ENCODE measurements around the gene RHOT1. TPM values are rescaled to one million over a fixed set of nuclear protein-coding genes. Genes with fewer than 3 reads are reported as not detected.

The RHOT1 gene
- total and polyA plus RNA-seq, 2 experiments from 2014 or later: 25.2 to 31.9 TPM

GRCh38 chr17:32271844-32272243 is 129.5 kb downstream of the RHOT1 start:
- 88 to 90% methylated on average over 8 of the region's 8 CpGs for WGBS, 2 experiments (ENCODE audit: low coverage in 1 of 2, low lambda C conversion rate in 2 of 2, missing lambda C conversion rate in 2 of 2)
- Histone ChIP-seq H3K4me3 (no peak overlapping the region), H3K9me3 (ENCODE audit: low read depth) (no peaks in the 10 kb centered on the region), H3K27me3 (replicated peaks; ENCODE audit: insufficient read depth) (peaks cover 4% of the 10 kb centered on the region), H3K27ac (no peak overlapping the region), H3K9ac (no peak overlapping the region), H3K36me3 (ENCODE audit: low read depth) (no peaks in the 10 kb centered on the region), H3K9me2 (ENCODE audit: insufficient read depth) (no peaks in the 10 kb centered on the region), H2AFZ (no peak overlapping the region), H3K4me2 (ENCODE audit: unreplicated experiment) (no peak overlapping the region), H3F3A (ENCODE audit: insufficient read depth) (0 out of 2 replicates have a peak, but pooled peaks cover 5% of the 10 kb centered on the region), H4K20me1 (ENCODE audit: insufficient read depth) (no peaks in the 10 kb centered on the region), H3K79me2 (ENCODE audit: insufficient read depth) (no peaks in the 10 kb centered on the region), H3K4me1 (ENCODE audit: insufficient read depth) (peaks cover 3% of the 10 kb centered on the region; the same call in 1 of the 2 replicates)
- DNase-seq: no peak
- in situ Hi-C loops (cut with MboI): no loop called here
- TF ChIP-seq EZH2phosphoT487 (IDR thresholded peaks at IDR 0.05; ENCODE audit: insufficient read depth, low read depth) (no peak), EZH2 (IDR thresholded peaks at IDR 0.05; ENCODE audit: insufficient read depth, poor library complexity, severe bottlenecking) (no peak)

DNA sequence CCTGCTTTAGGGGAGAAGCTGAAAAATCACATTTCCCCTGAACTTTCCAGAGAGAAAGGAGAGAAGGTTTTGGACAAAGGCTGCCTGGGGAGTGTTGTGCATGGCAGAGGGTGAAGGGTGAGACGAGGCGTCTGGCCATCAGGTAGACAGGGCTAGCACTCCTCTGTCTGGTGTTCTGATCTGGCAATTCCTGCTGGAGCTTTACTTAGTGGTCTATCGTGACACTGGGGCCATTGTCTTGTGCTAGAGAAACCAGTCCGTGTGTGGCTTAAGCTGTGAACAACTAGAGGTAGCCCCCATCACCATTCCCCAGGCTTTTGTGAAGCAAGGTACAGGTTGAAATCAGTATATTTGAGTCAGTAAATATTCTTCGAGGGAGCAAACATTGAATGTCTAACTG is 131.8 kb downstream of the RHOT1 start:
- Histone ChIP-seq H3K36me3 (ENCODE audit: low read depth) (no peaks in the 10 kb centered on the region), H3K4me1 (ENCODE audit: insufficient read depth) (peaks cover 3% of the 10 kb centered on the region; the same call in 1 of the 2 replicates), H3K9ac (no peak overlapping the region), H4K20me1 (ENCODE audit: insufficient read depth) (no peaks in the 10 kb centered on the region), H3F3A (ENCODE audit: insufficient read depth) (0 out of 2 replicates have a peak, but pooled peaks cover 5% of the 10 kb centered on the region), H3K4me3 (no peak overlapping the region), H3K4me2 (ENCODE audit: unreplicated experiment) (no peak overlapping the region), H3K9me3 (ENCODE audit: low read depth) (no peaks in the 10 kb centered on the region), H2AFZ (no peak overlapping the region), H3K27ac (no peak overlapping the region), H3K79me2 (ENCODE audit: insufficient read depth) (no peaks in the 10 kb centered on the region), H3K27me3 (replicated peaks; ENCODE audit: insufficient read depth) (no peaks in the 10 kb centered on the region), H3K9me2 (ENCODE audit: insufficient read depth) (no peaks in the 10 kb centered on the region)
- no peak for TF ChIP-seq EZH2 (IDR thresholded peaks at IDR 0.05; ENCODE audit: insufficient read depth, poor library complexity, severe bottlenecking)
- no peak for TF ChIP-seq EZH2phosphoT487 (IDR thresholded peaks at IDR 0.05; ENCODE audit: insufficient read depth, low read depth)
- WGBS, 2 experiments (ENCODE audit: low coverage in 1 of 2, low lambda C conversion rate in 2 of 2, missing lambda C conversion rate in 2 of 2): 88 to 94% methylated on average over 5 of the region's 5 CpGs
- in situ Hi-C loops (cut with MboI): no loop called here
- DNase-seq: no peak

GRCh38 chr17:32274643-32275042 is 132.3 kb downstream of the RHOT1 start:
- H3K4me2 ChIP-seq (ENCODE audit: unreplicated experiment): no peak overlapping the region
- no peak for DNase-seq
- H3K9me2 ChIP-seq (ENCODE audit: insufficient read depth): no peaks in the 10 kb centered on the region
- no peak overlapping the region for H2AFZ ChIP-seq
- 0 out of 2 replicates have a peak, but pooled peaks cover 5% of the 10 kb centered on the region for H3F3A ChIP-seq (ENCODE audit: insufficient read depth)
- no peaks in the 10 kb centered on the region for H4K20me1 ChIP-seq (ENCODE audit: insufficient read depth)
- H3K36me3 ChIP-seq (ENCODE audit: low read depth): no peaks in the 10 kb centered on the region
- H3K9me3 ChIP-seq (ENCODE audit: low read depth): no peaks in the 10 kb centered on the region
- no peak overlapping the region for H3K9ac ChIP-seq
- H3K4me1 ChIP-seq (ENCODE audit: insufficient read depth): peaks cover 3% of the 10 kb centered on the region; the same call in 1 of the 2 replicates
- no peak overlapping the region for H3K27ac ChIP-seq
- in situ Hi-C loops (cut with MboI): no loop called here
- H3K4me3 ChIP-seq: no peak overlapping the region
- H3K27me3 ChIP-seq (replicated peaks; ENCODE audit: insufficient read depth): no peaks in the 10 kb centered on the region
- no peaks in the 10 kb centered on the region for H3K79me2 ChIP-seq (ENCODE audit: insufficient read depth)
- 83 to 87% methylated on average over 6 of the region's 6 CpGs for WGBS, 2 experiments (ENCODE audit: low coverage in 1 of 2, low lambda C conversion rate in 2 of 2, missing lambda C conversion rate in 2 of 2)
- TF ChIP-seq EZH2 (IDR thresholded peaks at IDR 0.05; ENCODE audit: insufficient read depth, poor library complexity, severe bottlenecking) (no peak), EZH2phosphoT487 (IDR thresholded peaks at IDR 0.05; ENCODE audit: insufficient read depth, low read depth) (no peak)

Small RNA genes lying within 50 kb of the gene (small RNA-seq; reads per million reads assigned to genes)
- gene UBL5P2 (ENCODE audit: low read depth, low replicate concordance): not detected

Other genes with a start within 250 kb of the RHOT1 start
- gene UTP6, start 240.8 kb upstream of the RHOT1 start, total RNA-seq (2014; rRNA removed; shearing (Covaris generic)): 50.3 and 55.3 TPM in 2 replicates
- gene UTP6, start 240.8 kb upstream of the RHOT1 start, polyA plus RNA-seq (2016; fragmentation: Nextera tagmentation; extraction: Ambion mirVana): 76.5 and 79.6 TPM in 2 replicates
- gene SUZ12, start 205.5 kb upstream of the RHOT1 start, total RNA-seq (2014; rRNA removed; shearing (Covaris generic)): 12.4 and 12.9 TPM in 2 replicates
- 6.8 and 7.1 TPM in 2 replicates for gene SUZ12, start 205.5 kb upstream of the RHOT1 start, polyA plus RNA-seq (2016; fragmentation: Nextera tagmentation; extraction: Ambion mirVana)
- 2.1 and 5.1 TPM in 2 replicates for gene LRRC37B, start 135.1 kb upstream of the RHOT1 start, total RNA-seq (2014; rRNA removed; shearing (Covaris generic))
- gene LRRC37B, start 135.1 kb upstream of the RHOT1 start, polyA plus RNA-seq (2016; fragmentation: Nextera tagmentation; extraction: Ambion mirVana): 3.1 and 3.7 TPM in 2 replicates
- 0.11 TPM in 1 of 2 replicates, not detected in the other for gene RHBDL3, start 123.3 kb downstream of the RHOT1 start, total RNA-seq (2014; rRNA removed; shearing (Covaris generic))
- 0.09 TPM in 1 of 2 replicates, not detected in the other for gene RHBDL3, start 123.3 kb downstream of the RHOT1 start, polyA plus RNA-seq (2016; fragmentation: Nextera tagmentation; extraction: Ambion mirVana)
- gene C17orf75, start 199.7 kb downstream of the RHOT1 start, total RNA-seq (2014; rRNA removed; shearing (Covaris generic)): 11.1 and 18.5 TPM in 2 replicates
- 14.7 and 17.0 TPM in 2 replicates for gene C17orf75, start 199.7 kb downstream of the RHOT1 start, polyA plus RNA-seq (2016; fragmentation: Nextera tagmentation; extraction: Ambion mirVana)
- gene ZNF207, start 207.7 kb downstream of the RHOT1 start, total RNA-seq (2014; rRNA removed; shearing (Covaris generic)): 93.1 and 113 TPM in 2 replicates
- gene ZNF207, start 207.7 kb downstream of the RHOT1 start, polyA plus RNA-seq (2016; fragmentation: Nextera tagmentation; extraction: Ambion mirVana): 96.8 and 99.5 TPM in 2 replicates

Measured in GM23248 (cell line).